HG03354 (cell line): Measurements from ENCODE around the gene C10orf62.

Experiments
- ATAC-seq: cut with Tn5 transposase; IDR thresholded peaks from one replicate; pipeline ENCODE4 v1.9.1; 2021; ENCODE audit warnings: mild to moderate bottlenecking; ENCODE audit not compliant: unreplicated experiment, poor library complexity, severe bottlenecking

The C10orf62 gene

GRCh38 chr10:97583476-97583875, 6.0 kb upstream of the C10orf62 start:
- ATAC-seq: no peak

- ATAC-seq: peak; percentile 77
These were observed 5.3 kb upstream of the C10orf62 start, which contains the start of gene HOGA1 for GRCh38 chr10:97584060-97584797. HOGA1 (plus strand) TSS chr10:97584389; CDS start chr10:97584704, 315 bp downstream.

- no peak for ATAC-seq
These were observed 4.6 kb upstream of the C10orf62 start for GRCh38 chr10:97584798-97585438.

GRCh38 chr10:97585439-97585811, 4.1 kb upstream of the C10orf62 start:
- no peak for ATAC-seq

- no peak for ATAC-seq
These were observed 2.3 kb upstream of the C10orf62 start for GRCh38 chr10:97587183-97587582.

GRCh38 chr10:97590082-97590747, 694 bp downstream of the C10orf62 start:
- ATAC-seq: no peak

- no peak for ATAC-seq
These were observed 1.4 kb downstream of the C10orf62 start for GRCh38 chr10:97590748-97591495.

- no peak for ATAC-seq
These were observed 3.9 kb downstream of the C10orf62 start for GRCh38 chr10:97593421-97593820.

- no peak for ATAC-seq
These were observed 6.9 kb downstream of the C10orf62 start for GRCh38 chr10:97596101-97597082.

- ATAC-seq: no peak
These were observed 8.3 kb downstream of the C10orf62 start for GRCh38 chr10:97597778-97598177.

GRCh38 chr10:97598407-97599271, 9.1 kb downstream of the C10orf62 start:
- ATAC-seq: no peak

- no peak for ATAC-seq
These were observed 9.7 kb downstream of the C10orf62 start for GRCh38 chr10:97599272-97599619.

GRCh38 chr10:97600616-97601015, 11.1 kb downstream of the C10orf62 start:
- no peak for ATAC-seq

GRCh38 chr10:97601268-97602215, 12.0 kb downstream of the C10orf62 start:
- ATAC-seq: no peak

GRCh38 chr10:97607095-97607636, 17.6 kb downstream of the C10orf62 start:
- ATAC-seq: no peak

- no peak for ATAC-seq
These were observed 19.6 kb downstream of the C10orf62 start for GRCh38 chr10:97608991-97609561.

GRCh38 chr10:97611473-97611872, 22.0 kb downstream of the C10orf62 start:
- no peak for ATAC-seq
